CD1c-positive myeloid dendritic cell (primary cell): ENCODE data around the gene MRTFA.
A peak's percentile ranks its signal among the peaks of the same experiment; 100 is the strongest.
"Not testable (repeated sequence)": the region's sequence is repeated elsewhere in the genome, so short reads cannot be mapped to it uniquely, and the experiment has no call there.

Experiments
- DNase-seq: peaks from one replicate; pipeline ENCODE4 v3.0.0-alpha.2; 2016; ENCODE audit errors: extremely low spot score

Gene MRTFA

GRCh38 chr22:40521046-40521445, 115.5 kb downstream of the MRTFA start:
- no peak for DNase-seq

GRCh38 chr22:40520562-40520961, 116.0 kb downstream of the MRTFA start:
- DNase-seq = no peak

GRCh38 chr22:40519948-40520331, 116.6 kb downstream of the MRTFA start:
- no peak for DNase-seq

GRCh38 chr22:40519284-40519947, 117.1 kb downstream of the MRTFA start:
- no peak for DNase-seq

GRCh38 chr22:40518840-40519239, 117.7 kb downstream of the MRTFA start:
- DNase-seq = no peak

GRCh38 chr22:40517631-40518030, 118.9 kb downstream of the MRTFA start:
- DNase-seq = no peak

- DNase-seq = no peak
Observed at GRCh38 chr22:40516416-40516815, 120.1 kb downstream of the MRTFA start.

- DNase-seq = no peak
Observed at GRCh38 chr22:40512426-40513136, 123.9 kb downstream of the MRTFA start.

GRCh38 chr22:40511604-40512003, 124.9 kb downstream of the MRTFA start:
- DNase-seq = no peak

GRCh38 chr22:40510631-40511364, 125.7 kb downstream of the MRTFA start:
- DNase-seq = no peak

GRCh38 chr22:40509401-40510134, 127.0 kb downstream of the MRTFA start:
- peak; percentile 90 for DNase-seq

- DNase-seq = not testable (repeated sequence)
Observed at GRCh38 chr22:40508046-40508445, 128.5 kb downstream of the MRTFA start.

GRCh38 chr22:40507491-40507890, 129.0 kb downstream of the MRTFA start:
- DNase-seq = no peak

GRCh38 chr22:40506762-40507161, 129.8 kb downstream of the MRTFA start:
- no peak for DNase-seq

- peak; percentile 74 for DNase-seq
Observed at GRCh38 chr22:40504285-40505249, 132.0 kb downstream of the MRTFA start.

GRCh38 chr22:40502919-40503318, 133.6 kb downstream of the MRTFA start:
- DNase-seq = no peak

- DNase-seq = not testable (repeated sequence)
Observed at GRCh38 chr22:40500465-40500786, 136.1 kb downstream of the MRTFA start.

- peak; percentile 87 for DNase-seq
Observed at GRCh38 chr22:40499209-40499623, 137.3 kb downstream of the MRTFA start.

- DNase-seq = no peak
Observed at GRCh38 chr22:40498420-40499208, 137.9 kb downstream of the MRTFA start.

- no peak for DNase-seq
Observed at GRCh38 chr22:40493441-40493840, 143.1 kb downstream of the MRTFA start.
